ENCODE data around the gene RASGRP1.

The RASGRP1 gene

DNA sequence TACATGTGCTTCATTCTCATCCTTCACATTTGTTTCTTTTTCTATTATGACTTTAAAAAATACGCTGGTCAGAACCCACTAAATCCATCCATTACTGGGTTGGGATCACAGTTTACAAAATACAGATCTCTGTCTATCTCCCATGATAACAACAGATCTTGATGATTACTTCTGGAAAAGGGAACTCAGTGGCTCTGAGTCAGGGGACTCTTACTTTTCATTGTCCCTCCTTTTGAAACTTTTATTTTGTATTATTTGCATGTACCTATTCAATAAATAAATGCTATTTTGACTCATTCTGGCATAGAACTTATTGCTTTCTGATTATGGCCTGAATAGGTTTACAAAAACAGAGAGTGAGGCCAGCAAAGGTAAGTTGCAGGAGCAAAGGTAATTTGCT is 11.6 kb upstream of the RASGRP1 start:
- H3K36me3 ChIP-seq: no peaks in the 10 kb centered on the region

GRCh38 chr15:38565287-38565670 is 665 bp upstream of the RASGRP1 start:
- no peak for TF ChIP-seq CTCF (IDR thresholded peaks at IDR 0.05)
- H3K27me3 ChIP-seq: peaks cover 36% of the 10 kb centered on the region
- no peak overlapping the region for H3K27ac ChIP-seq
- H3K4me3 ChIP-seq (ENCODE audit: low read depth in 1 of 2, low read length in 1 of 2): peak overlapping the region; percentile 67 to 74
- H3K9me3 ChIP-seq: no peaks in the 10 kb centered on the region
- H3K4me1 ChIP-seq (ENCODE audit: control insufficient read depth in 1 of 2, insufficient read depth in 1 of 2, low read depth in 1 of 2, low read length in 1 of 2): peaks cover 17 to 23% of the 10 kb centered on the region in 2 experiments
- no peaks in the 10 kb centered on the region for H3K36me3 ChIP-seq

More for the DNA sequence above, 11.6 kb upstream of the RASGRP1 start:
- H3K27me3 ChIP-seq: peaks cover 3% of the 10 kb centered on the region
- no peak for TF ChIP-seq CTCF (IDR thresholded peaks at IDR 0.05)
- no peaks in the 10 kb centered on the region for H3K4me1 ChIP-seq (ENCODE audit: control insufficient read depth in 1 of 2, insufficient read depth in 1 of 2, low read depth in 1 of 2, low read length in 1 of 2)
- no peak overlapping the region for H3K4me3 ChIP-seq (ENCODE audit: low read depth in 1 of 2, low read length in 1 of 2)
- no peaks in the 10 kb centered on the region for H3K9me3 ChIP-seq
- H3K27ac ChIP-seq: no peak overlapping the region

DNA sequence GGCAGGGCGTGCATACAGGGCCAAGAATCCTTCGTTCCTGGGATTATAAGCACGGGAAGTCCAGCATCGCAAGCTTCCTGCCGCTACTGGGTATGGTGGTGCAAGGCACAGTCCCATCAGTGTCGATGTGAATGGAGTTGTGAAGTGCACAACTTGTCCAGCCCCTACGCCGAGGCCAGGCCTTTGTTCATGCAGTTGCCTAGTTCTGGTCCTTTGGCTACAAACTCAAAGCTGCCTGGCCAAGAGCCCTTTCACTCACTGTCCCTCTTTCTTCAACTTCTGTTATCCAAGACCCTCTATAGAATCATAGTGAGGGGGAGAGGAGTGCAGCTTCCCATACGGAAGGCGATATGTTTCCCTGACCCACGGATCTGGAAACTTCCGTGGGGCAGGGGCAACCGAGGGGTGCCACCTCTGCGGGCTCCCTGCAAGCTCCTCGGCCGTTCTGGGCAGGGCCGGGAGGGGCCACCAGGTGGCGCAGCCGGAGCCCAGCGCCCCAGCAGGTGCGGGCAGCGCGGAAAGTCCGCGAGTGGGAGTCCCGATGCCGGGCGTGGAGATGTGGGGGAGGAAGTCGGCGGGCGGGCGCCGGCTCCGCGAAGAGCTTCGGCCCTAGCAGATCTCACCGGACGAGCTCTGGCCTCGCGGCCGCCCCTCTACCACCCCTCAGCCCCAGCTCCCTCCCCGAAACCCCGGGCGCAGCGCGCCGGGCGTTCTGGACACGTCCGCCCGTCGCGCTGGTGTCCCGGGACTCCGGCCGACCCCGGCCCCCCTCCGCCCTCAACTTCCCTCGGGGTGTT is 693 bp downstream of the RASGRP1 start:
- Histone ChIP-seq H3K27me3 (peaks cover 32% of the 10 kb centered on the region), H3K4me1 (ENCODE audit: control insufficient read depth in 1 of 2, insufficient read depth in 1 of 2, low read depth in 1 of 2, low read length in 1 of 2) (peaks cover 19 to 31% of the 10 kb centered on the region in 2 experiments), H3K4me3 (ENCODE audit: low read depth in 1 of 2, low read length in 1 of 2) (peak overlapping the region; percentile 67 to 74), H3K9me3 (no peaks in the 10 kb centered on the region), H3K36me3 (no peaks in the 10 kb centered on the region), H3K27ac (peak overlapping the region; percentile 4)
- TF ChIP-seq CTCF (IDR thresholded peaks at IDR 0.05): peak; percentile 71

DNA sequence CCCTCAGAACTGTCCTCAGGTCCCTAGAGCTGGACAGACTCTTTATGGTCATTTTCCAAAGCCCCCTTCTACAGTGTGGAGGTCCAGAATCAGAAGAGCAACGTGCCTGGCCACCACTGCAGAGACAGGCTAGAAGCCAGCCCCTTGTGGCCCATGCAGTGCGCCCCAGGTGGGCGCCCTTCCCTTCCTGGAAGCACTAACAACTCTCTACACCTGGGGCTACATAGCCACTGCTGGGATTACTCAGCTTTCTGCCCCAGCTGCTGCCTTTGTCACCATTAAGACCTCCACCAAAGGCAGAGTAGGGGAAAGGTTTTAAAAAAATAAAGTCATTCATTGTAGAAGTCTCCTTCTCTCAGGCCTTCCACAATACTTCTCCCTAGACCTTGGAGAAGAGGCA is 2.3 kb downstream of the RASGRP1 start:
- no peak overlapping the region for H3K4me3 ChIP-seq (ENCODE audit: low read depth in 1 of 2, low read length in 1 of 2)
- no peak overlapping the region for H3K27ac ChIP-seq

GRCh38 chr15:38560456-38560926 is 4.1 kb downstream of the RASGRP1 start:
- TF ChIP-seq CTCF (IDR thresholded peaks at IDR 0.05): no peak
- Histone ChIP-seq H3K4me3 (ENCODE audit: low read depth in 1 of 2, low read length in 1 of 2) (no peak overlapping the region), H3K4me1 (ENCODE audit: control insufficient read depth in 1 of 2, insufficient read depth in 1 of 2, low read depth in 1 of 2, low read length in 1 of 2) (peaks cover 33 to 45% of the 10 kb centered on the region in 2 experiments), H3K9me3 (no peaks in the 10 kb centered on the region), H3K36me3 (no peaks in the 10 kb centered on the region), H3K27ac (no peak overlapping the region), H3K27me3 (peaks cover 9% of the 10 kb centered on the region)

More for the DNA sequence above, 2.3 kb downstream of the RASGRP1 start:
- Histone ChIP-seq H3K4me1 (ENCODE audit: control insufficient read depth in 1 of 2, insufficient read depth in 1 of 2, low read depth in 1 of 2, low read length in 1 of 2) (peaks cover 33 to 45% of the 10 kb centered on the region in 2 experiments), H3K9me3 (no peaks in the 10 kb centered on the region), H3K36me3 (no peaks in the 10 kb centered on the region), H3K27me3 (peaks cover 27% of the 10 kb centered on the region)
- TF ChIP-seq CTCF (IDR thresholded peaks at IDR 0.05): no peak

All from neutrophil (primary cell).